Astrocyte (in vitro differentiated cells and primary cell): ENCODE measurements around the gene C1GALT1C1L. TPM values are rescaled to one million over a fixed set of nuclear protein-coding genes. Genes with fewer than 3 reads are reported as not detected.

Source experiments
- DNase-seq: peaks from one replicate; pipeline ENCODE4 v3.0.0-alpha.2; 2010; ENCODE audit warnings: low read depth
- FAIRE-seq: peaks from 2 replicates; lab custom pipeline; 2011; peaks lifted over from hg19 to GRCh38; lab: Jason Lieb, UNC
- H2AFZ ChIP-seq: 2 replicates; pipeline ENCODE4 v1.6.0; 2012; ENCODE audit warnings: low read depth, low read length, inconsistent platforms
- H3K27ac ChIP-seq: 2 replicates; pipeline ENCODE4 v1.5.1; 2011; ENCODE audit warnings: low read depth, low read length, inconsistent platforms
- H3K27me3 ChIP-seq: 2 replicates; pipeline ENCODE4 v1.6.0; 2011; ENCODE audit warnings: low read length, inconsistent platforms; ENCODE audit not compliant: insufficient read depth
- H3K36me3 ChIP-seq: 2 replicates; pipeline ENCODE4 v1.5.1; 2011; ENCODE audit warnings: low read length, inconsistent platforms; ENCODE audit not compliant: insufficient read depth
- H3K4me1 ChIP-seq: 2 replicates; pipeline ENCODE4 v1.5.1; 2011; ENCODE audit warnings: low read length, inconsistent platforms; ENCODE audit not compliant: insufficient read depth
- H3K4me2 ChIP-seq: 2 replicates; pipeline ENCODE4 v1.6.0; 2012; ENCODE audit warnings: low read length, inconsistent platforms
- H3K4me3 ChIP-seq: 2 replicates; pipeline ENCODE4 v1.5.1; 2011; ENCODE audit warnings: low read depth, mild to moderate bottlenecking, low read length, inconsistent platforms; ENCODE audit not compliant: insufficient read depth
- H3K79me2 ChIP-seq: 2 replicates; pipeline ENCODE4 v1.6.0; 2012; ENCODE audit warnings: mild to moderate bottlenecking, low read length, inconsistent platforms; ENCODE audit not compliant: insufficient read depth
- H3K9ac ChIP-seq: 2 replicates; pipeline ENCODE4 v1.6.0; 2012; ENCODE audit warnings: mild to moderate bottlenecking, low read length, inconsistent platforms
- H3K9me3 ChIP-seq: 2 replicates; pipeline ENCODE4 v1.5.1; 2012; ENCODE audit warnings: low read depth, mild to moderate bottlenecking, low read length, inconsistent platforms; ENCODE audit not compliant: insufficient read depth
- H4K20me1 ChIP-seq: 2 replicates; pipeline ENCODE4 v1.6.0; 2012; ENCODE audit warnings: low read length, inconsistent platforms; ENCODE audit not compliant: insufficient read depth
- H3K27ac Mint-ChIP-seq: one replicate; pipeline ENCODE4 v1.8.0; 2021; ENCODE audit warnings: mild to moderate bottlenecking, mixed read lengths; ENCODE audit not compliant: unreplicated experiment
- H3K27me3 Mint-ChIP-seq: one replicate; pipeline ENCODE4 v1.8.0; 2021; ENCODE audit warnings: low read depth, mixed read lengths; ENCODE audit not compliant: unreplicated experiment
- H3K36me3 Mint-ChIP-seq: one replicate; pipeline ENCODE4 v1.8.0; 2021; ENCODE audit warnings: low read depth, mixed read lengths; ENCODE audit not compliant: unreplicated experiment
- H3K4me1 Mint-ChIP-seq: one replicate; pipeline ENCODE4 v1.8.0; 2021; ENCODE audit warnings: low read depth, mixed read lengths; ENCODE audit not compliant: unreplicated experiment
- H3K4me3 Mint-ChIP-seq: one replicate; pipeline ENCODE4 v1.8.0; 2021; ENCODE audit warnings: mild to moderate bottlenecking, moderate library complexity, mixed read lengths; ENCODE audit not compliant: unreplicated experiment
- H3K9me3 Mint-ChIP-seq: one replicate; pipeline ENCODE4 v1.8.0; 2021; ENCODE audit warnings: mild to moderate bottlenecking, mixed read lengths; ENCODE audit not compliant: unreplicated experiment
- CTCF ChIP-seq: IDR thresholded peaks from 2 replicates; pipeline ENCODE4 v1.5.1; 2011; ENCODE audit warnings: low read depth, mild to moderate bottlenecking, inconsistent platforms, low read length, moderate library complexity; ENCODE audit not compliant: insufficient read depth
- EZH2 ChIP-seq: IDR thresholded peaks from 2 replicates; pipeline ENCODE4 v1.6.1; 2012; ENCODE audit warnings: mild to moderate bottlenecking, low read length, inconsistent platforms; ENCODE audit not compliant: insufficient read depth
- total RNA-seq: library from RNA; stranded (reverse); gene quantifications from 2 replicates; pipeline ENCODE4 v1.2.1, GENCODE V29; 2021

The C1GALT1C1L gene
- total RNA-seq, 1 donor from 2014 or later = not detected

- Histone ChIP-seq H3K4me3 (no peak overlapping the region), H3K36me3 (no peaks in the 10 kb centered on the region), H3K27me3 (no peaks in the 10 kb centered on the region), H3K4me2 (no peak overlapping the region), H3K27ac (no peak overlapping the region), H3K4me1 (no peaks in the 10 kb centered on the region), H2AFZ (no peak overlapping the region), H3K9ac (no peak overlapping the region), H3K9me3 (no peaks in the 10 kb centered on the region), H4K20me1 (no peaks in the 10 kb centered on the region), H3K79me2 (no peaks in the 10 kb centered on the region)
- no peak for DNase-seq
- Mint-ChIP-seq H3K4me3 (no peak overlapping the region), H3K27me3 (peaks cover 4% of the 10 kb centered on the region), H3K36me3 (no peaks in the 10 kb centered on the region), H3K27ac (no peak overlapping the region), H3K9me3 (peaks cover 3% of the 10 kb centered on the region), H3K4me1 (no peaks in the 10 kb centered on the region)
- FAIRE-seq = no peak
- TF ChIP-seq EZH2 (no peak), CTCF (no peak)
These were observed 33.9 kb downstream of the C1GALT1C1L start for GRCh38 chr2:43642363-43642762.

GRCh38 chr2:43637030-43637803, 39.0 kb downstream of the C1GALT1C1L start, which contains the start of gene PLEKHH2:
Gene PLEKHH2, plus strand, starts transcription at chr2:43637260. Its CDS starts 7,414 bp downstream, at chr2:43644674.
- H3K4me1 Mint-ChIP-seq = peaks cover 4% of the 10 kb centered on the region
- Histone ChIP-seq H3K4me2 (peak within 1 kb of the TSS; percentile 85), H3K9ac (peak within 1 kb of the TSS; percentile 59), H2AFZ (peak within 1 kb of the TSS; percentile 74), H3K4me1 (peaks cover 11% of the 10 kb centered on the region), H3K9me3 (no peaks in the 10 kb centered on the region), H3K27me3 (no peaks in the 10 kb centered on the region), H3K27ac (no peak within 1 kb of the TSS), H4K20me1 (no peaks in the 10 kb centered on the region), H3K36me3 (no peaks in the 10 kb centered on the region), H3K4me3 (peak within 1 kb of the TSS; percentile 58), H3K79me2 (no peaks in the 10 kb centered on the region)
- FAIRE-seq (no peak), DNase-seq (peak; percentile 73)
- TF ChIP-seq EZH2 (no peak), CTCF (no peak)
- peaks cover 7% of the 10 kb centered on the region for H3K9me3 Mint-ChIP-seq
- H3K27ac Mint-ChIP-seq = no peak within 1 kb of the TSS
- peak within 1 kb of the TSS; percentile 76 for H3K4me3 Mint-ChIP-seq
- peaks cover 11% of the 10 kb centered on the region for H3K27me3 Mint-ChIP-seq
- H3K36me3 Mint-ChIP-seq = peaks cover 2% of the 10 kb centered on the region

GRCh38 chr2:43636621-43637020, 39.6 kb downstream of the C1GALT1C1L start:
- H3K27ac Mint-ChIP-seq = no peak overlapping the region
- H2AFZ ChIP-seq = peak overlapping the region; percentile 74

More at GRCh38 chr2:43636621-43637020, 39.6 kb downstream of the C1GALT1C1L start:
- FAIRE-seq = no peak
- Histone ChIP-seq H4K20me1 (no peaks in the 10 kb centered on the region), H3K27ac (no peak overlapping the region), H3K4me3 (peak overlapping the region; percentile 58), H3K9me3 (no peaks in the 10 kb centered on the region), H3K9ac (no peak overlapping the region), H3K27me3 (peaks cover 3% of the 10 kb centered on the region), H3K36me3 (no peaks in the 10 kb centered on the region), H3K79me2 (no peaks in the 10 kb centered on the region), H3K4me2 (peak overlapping the region; percentile 85), H3K4me1 (peaks cover 11% of the 10 kb centered on the region)
- TF ChIP-seq EZH2 (no peak), CTCF (no peak)
- H3K9me3 Mint-ChIP-seq = peaks cover 7% of the 10 kb centered on the region
- peaks cover 4% of the 10 kb centered on the region for H3K4me1 Mint-ChIP-seq
- peaks cover 13% of the 10 kb centered on the region for H3K27me3 Mint-ChIP-seq
- no peak for DNase-seq
- H3K4me3 Mint-ChIP-seq = peak overlapping the region; percentile 76
- H3K36me3 Mint-ChIP-seq = peaks cover 2% of the 10 kb centered on the region
